ENCODE data around the gene SCUBE3.

The SCUBE3 gene

GRCh38 chr6:35176301-35177024 is 37.3 kb upstream of the SCUBE3 start:
- no peaks in the 10 kb centered on the region for H3K36me3 Mint-ChIP-seq (ENCODE audit: low read depth)
- peaks cover 8% of the 10 kb centered on the region for H3K4me1 Mint-ChIP-seq (ENCODE audit: low read depth)
- no peak for DNase-seq
- H3K9me3 Mint-ChIP-seq, result no peaks in the 10 kb centered on the region
- no peak overlapping the region for H3K4me3 Mint-ChIP-seq
- peaks cover 3% of the 10 kb centered on the region for H3K27me3 Mint-ChIP-seq
- H3K27ac Mint-ChIP-seq, result no peak overlapping the region

- peaks cover 3% of the 10 kb centered on the region for H3K27me3 Mint-ChIP-seq
- H3K4me3 Mint-ChIP-seq, result no peak overlapping the region
- no peak for DNase-seq
- no peaks in the 10 kb centered on the region for H3K9me3 Mint-ChIP-seq
- no peak overlapping the region for H3K27ac Mint-ChIP-seq
- peaks cover 8% of the 10 kb centered on the region for H3K4me1 Mint-ChIP-seq (ENCODE audit: low read depth)
- no peaks in the 10 kb centered on the region for H3K36me3 Mint-ChIP-seq (ENCODE audit: low read depth)
Observed at GRCh38 chr6:35177157-35177556, 36.6 kb upstream of the SCUBE3 start.

GRCh38 chr6:35177596-35177995 is 36.2 kb upstream of the SCUBE3 start:
- DNase-seq, result no peak
- H3K4me1 Mint-ChIP-seq (ENCODE audit: low read depth), result peaks cover 8% of the 10 kb centered on the region
- no peak overlapping the region for H3K27ac Mint-ChIP-seq
- peaks cover 3% of the 10 kb centered on the region for H3K27me3 Mint-ChIP-seq
- no peaks in the 10 kb centered on the region for H3K36me3 Mint-ChIP-seq (ENCODE audit: low read depth)
- no peak overlapping the region for H3K4me3 Mint-ChIP-seq
- H3K9me3 Mint-ChIP-seq, result no peaks in the 10 kb centered on the region

- Mint-ChIP-seq H3K4me3 (no peak overlapping the region), H3K27ac (no peak overlapping the region), H3K36me3 (ENCODE audit: low read depth) (no peaks in the 10 kb centered on the region), H3K4me1 (ENCODE audit: low read depth) (peaks cover 8% of the 10 kb centered on the region), H3K27me3 (peaks cover 7% of the 10 kb centered on the region), H3K9me3 (no peaks in the 10 kb centered on the region)
- DNase-seq, result no peak
Observed at GRCh38 chr6:35178012-35178411, 35.7 kb upstream of the SCUBE3 start.

GRCh38 chr6:35178932-35179832 is 34.6 kb upstream of the SCUBE3 start:
- Mint-ChIP-seq H3K36me3 (ENCODE audit: low read depth) (no peaks in the 10 kb centered on the region), H3K9me3 (no peaks in the 10 kb centered on the region), H3K4me1 (ENCODE audit: low read depth) (peaks cover under 1% of the 10 kb centered on the region), H3K27ac (no peak overlapping the region), H3K4me3 (no peak overlapping the region), H3K27me3 (peaks cover 14% of the 10 kb centered on the region)
- no peak for DNase-seq

GRCh38 chr6:35179901-35180535 is 33.7 kb upstream of the SCUBE3 start:
- no peak for DNase-seq
- Mint-ChIP-seq H3K9me3 (no peaks in the 10 kb centered on the region), H3K36me3 (ENCODE audit: low read depth) (no peaks in the 10 kb centered on the region), H3K4me3 (no peak overlapping the region), H3K27ac (no peak overlapping the region), H3K27me3 (peaks cover 19% of the 10 kb centered on the region), H3K4me1 (ENCODE audit: low read depth) (no peaks in the 10 kb centered on the region)

GRCh38 chr6:35181308-35181932 is 32.3 kb upstream of the SCUBE3 start:
- H3K36me3 Mint-ChIP-seq (ENCODE audit: low read depth), result no peaks in the 10 kb centered on the region
- H3K9me3 Mint-ChIP-seq, result no peaks in the 10 kb centered on the region
- peaks cover 27% of the 10 kb centered on the region for H3K27me3 Mint-ChIP-seq
- H3K27ac Mint-ChIP-seq, result no peak overlapping the region
- no peaks in the 10 kb centered on the region for H3K4me1 Mint-ChIP-seq (ENCODE audit: low read depth)
- DNase-seq, result no peak
- no peak overlapping the region for H3K4me3 Mint-ChIP-seq

- H3K27me3 Mint-ChIP-seq, result peaks cover 29% of the 10 kb centered on the region
- no peaks in the 10 kb centered on the region for H3K4me1 Mint-ChIP-seq (ENCODE audit: low read depth)
- no peaks in the 10 kb centered on the region for H3K9me3 Mint-ChIP-seq
- no peak for DNase-seq
- no peak overlapping the region for H3K4me3 Mint-ChIP-seq
- no peak overlapping the region for H3K27ac Mint-ChIP-seq
- H3K36me3 Mint-ChIP-seq (ENCODE audit: low read depth), result no peaks in the 10 kb centered on the region
Observed at GRCh38 chr6:35181933-35182612, 31.7 kb upstream of the SCUBE3 start.

GRCh38 chr6:35183281-35183680 is 30.5 kb upstream of the SCUBE3 start:
- H3K36me3 Mint-ChIP-seq (ENCODE audit: low read depth), result no peaks in the 10 kb centered on the region
- H3K27ac Mint-ChIP-seq, result no peak overlapping the region
- DNase-seq, result no peak
- H3K4me1 Mint-ChIP-seq (ENCODE audit: low read depth), result no peaks in the 10 kb centered on the region
- H3K9me3 Mint-ChIP-seq, result no peaks in the 10 kb centered on the region
- H3K27me3 Mint-ChIP-seq, result peaks cover 34% of the 10 kb centered on the region
- H3K4me3 Mint-ChIP-seq, result no peak overlapping the region

- DNase-seq, result no peak
- no peaks in the 10 kb centered on the region for H3K36me3 Mint-ChIP-seq (ENCODE audit: low read depth)
- no peak overlapping the region for H3K4me3 Mint-ChIP-seq
- H3K27ac Mint-ChIP-seq, result no peak overlapping the region
- peaks cover 34% of the 10 kb centered on the region for H3K27me3 Mint-ChIP-seq
- no peaks in the 10 kb centered on the region for H3K4me1 Mint-ChIP-seq (ENCODE audit: low read depth)
- H3K9me3 Mint-ChIP-seq, result no peaks in the 10 kb centered on the region
Observed at GRCh38 chr6:35183935-35184334, 29.8 kb upstream of the SCUBE3 start.

- no peaks in the 10 kb centered on the region for H3K4me1 Mint-ChIP-seq (ENCODE audit: low read depth)
- peaks cover 34% of the 10 kb centered on the region for H3K27me3 Mint-ChIP-seq
- H3K4me3 Mint-ChIP-seq, result no peak overlapping the region
- H3K27ac Mint-ChIP-seq, result no peak overlapping the region
- no peaks in the 10 kb centered on the region for H3K9me3 Mint-ChIP-seq
- DNase-seq, result no peak
- H3K36me3 Mint-ChIP-seq (ENCODE audit: low read depth), result no peaks in the 10 kb centered on the region
Observed at GRCh38 chr6:35184580-35185301, 29.0 kb upstream of the SCUBE3 start.

GRCh38 chr6:35185302-35185681 is 28.5 kb upstream of the SCUBE3 start:
- H3K27ac Mint-ChIP-seq, result no peak overlapping the region
- no peaks in the 10 kb centered on the region for H3K9me3 Mint-ChIP-seq
- no peak for DNase-seq
- no peak overlapping the region for H3K4me3 Mint-ChIP-seq
- H3K36me3 Mint-ChIP-seq (ENCODE audit: low read depth), result no peaks in the 10 kb centered on the region
- peaks cover 34% of the 10 kb centered on the region for H3K27me3 Mint-ChIP-seq
- H3K4me1 Mint-ChIP-seq (ENCODE audit: low read depth), result no peaks in the 10 kb centered on the region

- H3K36me3 Mint-ChIP-seq (ENCODE audit: low read depth), result no peaks in the 10 kb centered on the region
- H3K27ac Mint-ChIP-seq, result no peak overlapping the region
- H3K9me3 Mint-ChIP-seq, result no peaks in the 10 kb centered on the region
- DNase-seq, result no peak
- no peak overlapping the region for H3K4me3 Mint-ChIP-seq
- peaks cover 34% of the 10 kb centered on the region for H3K27me3 Mint-ChIP-seq
- no peaks in the 10 kb centered on the region for H3K4me1 Mint-ChIP-seq (ENCODE audit: low read depth)
Observed at GRCh38 chr6:35185971-35186370, 27.8 kb upstream of the SCUBE3 start.

Measured in activated T-cell treated with anti-CD3 and anti-CD28 coated beads, Interleukin-2, amount 50 U/mL, for 24 hours (primary cell).